HG03432 (cell line): ENCODE measurements around the gene SOX30.
"Not testable (repeated sequence)": the region's sequence is repeated elsewhere in the genome, so short reads cannot be mapped to it uniquely, and the experiment has no call there.

ENCODE experiments used
- ATAC-seq: cut with Tn5 transposase; IDR thresholded peaks from one replicate; pipeline ENCODE4 v1.9.1; 2021; ENCODE audit warnings: mild to moderate bottlenecking, moderate library complexity; ENCODE audit not compliant: unreplicated experiment

Gene SOX30

DNA sequence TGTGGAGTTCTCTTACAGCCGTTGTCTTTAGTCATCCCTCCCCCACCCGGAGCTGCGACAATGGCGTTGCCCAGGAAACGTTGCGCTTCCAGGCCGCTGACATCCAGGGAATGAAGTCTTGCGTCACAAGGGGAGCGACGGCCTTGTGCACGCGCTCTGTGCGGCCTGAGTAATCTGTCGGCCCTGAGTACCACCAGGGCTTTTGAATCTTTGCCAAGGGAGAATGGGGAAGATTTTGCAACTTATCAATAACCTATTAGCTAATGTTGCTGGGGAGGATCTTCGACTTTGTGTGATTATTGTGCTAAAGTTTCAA lies at the start of gene SOX30:
SOX30 (minus strand) TSS at position 62 of the 316 bp plus-strand sequence. CDS start 360 bp downstream, outside the sequence.
- no peak for ATAC-seq

DNA sequence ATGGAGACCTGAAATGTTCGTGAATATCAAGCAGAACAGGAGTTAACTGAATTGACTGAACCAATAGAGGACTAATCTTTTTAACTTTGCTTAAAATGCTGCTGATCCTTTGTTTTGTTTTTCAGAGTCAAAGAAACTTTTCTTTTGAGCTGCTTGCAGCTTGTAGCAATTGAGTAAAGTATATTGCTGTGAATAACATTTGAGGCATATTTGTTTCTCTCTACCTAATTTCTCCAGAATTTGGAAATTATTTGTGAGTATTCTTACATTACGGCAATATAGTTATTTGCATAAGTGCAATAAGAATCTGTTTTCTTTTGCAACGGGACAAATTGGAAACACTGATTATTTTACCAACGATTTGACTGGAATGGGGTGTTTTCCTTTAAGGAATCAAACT lies 46.4 kb upstream of the SOX30 start:
- not testable (repeated sequence) for ATAC-seq

DNA sequence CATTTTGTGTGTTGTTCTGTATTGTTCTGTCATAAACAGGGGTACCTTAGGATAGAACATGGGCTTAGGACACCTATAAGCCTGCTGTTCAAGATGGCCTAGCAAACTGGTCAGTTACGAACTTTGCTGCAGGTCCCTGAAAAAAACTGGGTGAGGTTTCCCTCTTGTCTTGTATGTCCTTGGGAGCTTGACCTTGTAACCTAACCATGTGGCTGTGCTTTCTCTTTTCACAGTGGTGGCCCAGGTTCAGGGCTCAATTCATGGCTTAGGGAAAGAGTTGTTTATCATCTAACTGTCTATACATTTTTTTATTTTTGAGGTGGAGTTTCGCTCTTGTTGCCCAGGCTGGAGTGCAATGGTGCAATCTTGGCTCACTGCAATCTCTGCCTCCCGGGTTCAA lies 43.9 kb upstream of the SOX30 start:
- ATAC-seq: not testable (repeated sequence)

DNA sequence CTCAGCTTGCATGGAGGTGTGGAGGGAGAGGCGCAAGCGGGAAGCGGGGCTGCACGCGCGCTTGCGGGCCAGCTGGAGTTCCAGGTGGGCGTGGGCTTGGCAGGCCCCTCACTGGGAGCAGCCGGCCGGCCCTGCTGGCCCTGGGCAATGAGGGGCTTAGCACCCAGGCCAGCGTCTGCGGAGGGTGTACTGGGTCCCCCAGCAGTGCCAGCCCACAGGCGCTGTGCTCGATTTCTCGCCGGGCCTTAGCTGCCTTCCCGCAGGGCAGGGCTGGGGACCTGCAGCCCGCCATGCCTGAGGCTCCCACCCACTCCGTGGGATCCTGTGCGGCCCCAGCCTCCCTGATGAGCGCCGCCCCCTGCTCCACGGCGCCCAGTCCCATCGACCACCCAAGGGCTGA lies 41.6 kb upstream of the SOX30 start:
- not testable (repeated sequence) for ATAC-seq

DNA sequence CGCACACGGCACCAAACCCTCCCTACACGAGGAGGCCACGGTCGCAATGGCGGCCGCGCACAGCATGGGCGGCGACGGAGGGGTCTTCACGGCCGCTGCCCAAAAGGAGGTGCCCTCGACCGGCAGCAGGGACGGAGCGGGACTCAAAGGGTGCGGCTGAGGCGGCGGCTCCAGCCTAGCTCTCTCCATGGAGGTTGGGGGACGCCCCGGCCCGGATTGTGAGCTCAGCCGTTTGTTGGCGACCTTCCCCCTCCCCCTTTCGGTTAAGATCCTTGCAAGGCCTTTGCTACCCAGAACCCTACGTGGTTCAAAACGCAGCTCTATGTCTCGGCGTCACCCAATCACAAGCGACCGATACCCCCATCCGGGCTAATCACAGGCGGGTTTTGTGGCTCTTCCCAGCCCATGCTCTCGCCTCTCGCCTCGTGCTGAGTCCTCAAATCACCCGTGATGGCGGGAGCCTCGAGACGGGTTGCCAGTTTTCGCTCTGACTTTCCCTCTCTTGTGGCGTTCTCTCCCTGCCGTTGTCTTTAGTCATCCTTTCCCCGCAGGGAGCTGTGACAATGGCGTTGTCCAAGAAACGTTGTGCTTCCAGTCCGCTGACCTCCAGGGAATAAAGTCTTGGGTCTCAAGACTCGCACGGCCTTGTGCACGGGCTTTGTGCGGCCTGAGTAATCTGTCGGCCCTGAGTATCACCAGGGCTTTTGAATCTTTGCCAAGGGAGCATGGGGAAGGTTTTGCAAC lies 38.6 kb upstream of the SOX30 start:
- no peak for ATAC-seq

DNA sequence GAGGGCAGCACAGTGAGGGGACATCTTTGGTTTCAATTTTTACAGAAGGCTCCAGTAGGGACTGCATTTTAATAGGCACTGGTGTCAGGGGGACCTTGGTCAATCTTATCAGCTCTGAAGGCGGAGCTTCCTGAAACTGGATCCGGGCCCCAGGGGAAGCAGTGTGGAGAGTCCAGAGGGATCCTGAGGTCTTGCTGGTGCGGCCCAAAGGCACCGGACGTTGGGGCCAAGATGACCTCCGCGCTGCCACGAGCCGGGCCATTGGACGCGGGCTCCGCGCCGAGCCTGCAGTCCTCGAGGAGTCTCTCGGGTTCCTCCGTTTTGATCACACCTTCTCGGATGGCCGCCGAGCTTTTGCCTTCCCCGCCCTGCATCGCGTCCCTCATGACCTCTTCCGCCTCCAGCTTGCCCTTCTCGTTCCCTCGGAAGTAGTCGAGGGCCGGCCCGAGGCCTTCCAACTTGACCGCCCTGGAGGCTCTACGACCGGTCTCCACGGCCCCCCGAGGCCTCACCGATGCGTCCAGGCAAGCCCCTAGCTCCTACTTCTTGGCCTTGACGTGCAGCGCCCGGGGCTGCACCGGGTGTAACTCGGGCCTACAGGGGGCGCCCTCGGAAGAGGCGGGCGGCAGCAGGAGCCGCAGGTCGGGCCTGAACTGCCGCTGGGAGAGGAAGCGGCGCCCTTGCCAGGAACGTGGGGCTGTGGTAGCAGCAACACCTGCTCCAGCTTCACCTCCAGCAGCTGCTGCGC lies 37.9 kb upstream of the SOX30 start:
- ATAC-seq: no peak

DNA sequence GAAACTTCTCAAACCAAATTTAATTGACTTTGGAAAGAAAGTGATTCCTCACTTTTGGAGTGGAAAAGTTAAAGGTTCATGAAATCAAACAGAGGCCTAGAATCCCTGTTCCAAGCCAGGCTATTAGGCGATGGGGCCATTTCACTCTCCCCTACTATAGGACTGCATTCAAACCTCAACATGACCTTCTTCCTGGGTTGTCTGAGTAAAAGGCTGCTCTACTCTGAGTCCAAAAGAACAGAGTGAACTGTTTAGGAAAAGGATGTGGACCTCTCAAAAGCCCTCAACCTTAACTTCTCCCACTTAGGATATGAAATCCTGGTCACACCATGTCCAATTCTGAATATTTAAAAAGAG lies 34.9 kb upstream of the SOX30 start:
- no peak for ATAC-seq

DNA sequence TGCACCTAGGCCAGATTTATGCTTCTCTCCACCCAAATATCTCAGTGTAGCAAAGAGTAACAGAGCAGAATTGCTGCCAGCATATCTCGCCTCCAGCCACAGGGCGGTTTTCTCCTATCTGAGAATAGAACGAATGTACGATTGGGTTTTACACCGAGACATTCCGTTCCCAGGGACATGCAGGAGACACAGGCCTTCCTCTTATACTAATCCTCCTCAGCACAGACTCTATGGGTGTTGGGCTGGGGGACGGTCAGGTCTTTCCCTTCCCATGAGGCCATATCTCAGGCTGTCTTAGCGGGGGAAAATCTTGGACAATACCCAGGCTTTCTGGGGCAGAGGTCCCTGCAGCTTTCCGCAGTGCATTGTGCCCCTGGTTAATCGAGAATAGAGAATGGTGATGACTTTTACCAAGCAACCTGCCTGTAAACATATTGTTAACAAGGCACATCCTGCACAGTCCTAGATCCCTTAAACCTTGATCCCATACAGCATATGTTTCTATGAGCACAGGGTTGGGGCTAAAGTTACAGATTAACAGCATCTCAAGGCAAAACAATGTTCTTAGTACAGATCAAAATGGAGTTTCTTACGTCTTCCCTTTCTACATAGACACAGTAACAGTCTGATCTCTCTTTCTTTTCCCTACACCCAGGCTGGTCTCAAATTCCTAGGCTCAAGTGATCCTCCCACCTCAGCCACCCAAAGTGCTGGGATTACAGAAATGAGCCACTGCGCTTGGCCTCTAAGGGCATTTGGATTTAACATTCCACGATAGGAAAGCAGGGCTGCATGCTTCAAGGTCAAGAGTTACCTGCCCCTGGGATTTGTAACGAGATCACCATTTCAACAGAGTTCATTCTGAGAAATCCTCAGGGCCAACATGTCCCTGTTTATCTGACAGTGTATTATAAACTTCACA lies 34.3 kb upstream of the SOX30 start:
- not testable (repeated sequence) for ATAC-seq

DNA sequence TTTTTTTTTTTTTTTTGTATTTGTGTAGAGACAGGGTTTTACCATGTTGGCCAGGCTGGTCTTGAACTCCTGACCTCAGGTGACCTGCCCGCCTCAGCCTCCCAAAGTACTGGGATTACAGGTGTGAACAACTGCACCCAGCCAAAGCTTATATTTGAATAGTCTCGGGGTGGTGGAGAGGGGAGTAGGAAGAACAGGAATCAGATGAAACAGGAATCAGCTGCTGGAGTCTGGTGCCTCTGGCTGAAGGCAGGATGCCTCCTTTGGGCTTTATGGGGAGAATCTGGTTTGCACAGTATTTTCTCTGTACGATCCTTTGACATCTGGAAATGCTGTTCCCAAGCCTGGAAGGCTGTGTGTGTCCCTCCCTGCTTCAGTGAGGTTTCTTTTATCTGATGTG lies 30.0 kb upstream of the SOX30 start:
- ATAC-seq: no peak

DNA sequence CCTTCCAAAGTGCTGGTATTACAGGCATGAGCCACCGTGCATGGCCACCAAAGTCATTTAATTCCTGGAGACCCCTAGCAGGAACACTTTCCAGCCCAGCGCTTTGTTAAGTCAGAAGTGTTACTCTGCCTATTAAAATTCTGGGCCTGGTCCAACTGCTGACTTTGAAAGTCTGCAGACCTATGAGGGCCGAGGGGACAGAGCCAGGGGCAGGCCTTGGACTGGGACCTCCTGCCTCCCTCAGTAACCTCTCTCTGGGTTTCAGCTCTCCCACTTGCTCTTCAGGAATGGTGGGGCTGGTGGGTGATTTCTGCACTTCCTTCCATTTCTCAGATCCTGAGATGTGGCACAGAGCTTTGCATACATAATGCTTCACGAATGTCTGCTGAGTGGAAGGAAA lies 28.8 kb upstream of the SOX30 start:
- no peak for ATAC-seq

DNA sequence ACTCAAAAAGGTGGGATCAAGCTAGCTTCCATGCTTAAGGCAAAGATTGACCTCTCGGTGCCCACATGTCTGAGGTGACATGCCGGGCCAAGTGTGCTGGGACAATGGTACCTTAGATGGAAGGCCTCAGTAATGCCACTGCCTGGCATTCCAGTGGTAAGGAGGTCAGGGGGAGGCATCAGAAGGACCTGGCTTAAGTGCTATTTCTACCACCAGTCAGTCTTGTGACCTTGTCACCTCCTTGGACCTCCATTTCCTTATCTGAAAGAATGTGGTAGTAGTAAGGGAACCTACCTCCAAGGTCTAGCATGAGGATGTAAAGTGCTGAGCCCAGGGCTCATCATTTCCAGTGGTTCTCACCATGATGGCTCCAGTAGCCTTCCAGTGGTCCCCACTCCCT lies 28.0 kb upstream of the SOX30 start:
- no peak for ATAC-seq

DNA sequence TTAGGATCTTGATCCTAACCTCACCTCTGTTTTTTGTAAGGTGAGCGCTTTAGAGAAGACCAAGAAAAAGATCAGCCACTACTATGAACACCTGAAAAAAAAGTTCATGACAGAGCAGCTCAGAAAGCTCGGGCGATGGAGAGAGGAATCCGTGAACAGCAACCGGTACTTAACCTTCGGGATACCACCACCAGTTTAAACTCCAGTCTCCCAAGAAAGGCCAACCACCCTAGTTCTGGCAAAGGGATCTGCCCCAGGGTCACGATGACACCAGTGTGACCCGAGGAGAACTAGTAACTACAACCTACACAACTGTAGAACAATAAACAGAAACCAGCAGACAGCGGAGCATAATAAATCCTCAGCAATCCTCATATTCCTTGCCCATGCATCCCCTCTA lies 27.6 kb upstream of the SOX30 start:
- ATAC-seq: no peak

DNA sequence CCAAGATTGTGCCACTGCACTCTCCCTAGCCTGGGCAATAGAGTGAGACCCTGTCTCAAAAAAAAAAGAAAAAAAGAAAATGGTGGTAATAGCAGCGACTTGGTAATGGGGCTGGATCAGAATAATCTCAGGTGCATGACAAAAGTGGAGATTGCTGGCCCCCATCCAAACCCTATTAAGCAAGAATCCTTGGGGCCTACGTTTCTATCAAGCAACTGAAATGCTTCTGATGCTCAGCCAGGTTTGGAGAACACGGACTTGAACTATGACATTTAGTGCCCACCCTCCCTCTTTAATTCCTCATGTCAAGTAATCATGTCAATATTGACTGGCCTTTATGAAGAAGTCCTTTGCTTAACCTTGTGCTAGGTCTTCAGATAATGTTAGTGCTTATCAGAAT lies 25.7 kb upstream of the SOX30 start:
- no peak for ATAC-seq

DNA sequence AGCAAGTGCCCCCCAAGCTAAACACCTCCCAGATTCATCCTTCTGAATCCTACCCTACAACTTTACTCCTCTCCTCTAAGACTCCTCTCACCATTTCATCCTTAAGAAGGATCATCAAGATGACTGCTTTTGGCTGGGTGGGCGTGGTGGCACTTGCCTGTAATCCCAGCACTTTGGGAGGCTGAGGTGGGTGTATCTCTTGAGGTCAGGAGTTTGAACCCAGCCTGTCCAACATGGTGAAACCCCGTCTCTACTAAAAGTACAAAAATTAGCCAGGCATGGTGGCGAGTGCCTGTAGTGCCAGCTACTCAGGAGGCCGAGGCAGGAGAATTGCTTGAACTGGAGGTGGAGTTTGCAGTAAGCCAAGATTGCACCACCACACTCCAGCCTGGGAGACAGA lies 22.1 kb upstream of the SOX30 start:
- not testable (repeated sequence) for ATAC-seq

DNA sequence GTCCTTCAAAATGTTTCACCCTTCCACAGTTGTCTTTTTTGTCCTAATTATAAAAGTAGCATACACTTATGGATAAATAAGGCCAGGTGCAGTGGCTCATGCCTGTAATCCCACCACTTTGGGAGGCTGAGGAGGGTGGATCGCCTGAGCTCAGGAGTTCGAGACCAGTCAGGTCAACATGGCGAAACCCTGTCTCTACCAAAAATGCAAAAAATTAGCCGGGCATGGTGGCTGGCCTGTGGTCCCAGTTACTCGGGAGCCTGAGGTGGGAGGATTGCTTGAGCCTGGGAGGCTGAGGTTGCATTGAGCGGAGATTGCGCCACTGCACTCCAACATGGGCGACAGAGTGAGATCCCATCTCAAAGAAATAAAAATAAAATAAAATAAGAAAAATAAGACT lies 20.7 kb upstream of the SOX30 start:
- ATAC-seq: no peak

DNA sequence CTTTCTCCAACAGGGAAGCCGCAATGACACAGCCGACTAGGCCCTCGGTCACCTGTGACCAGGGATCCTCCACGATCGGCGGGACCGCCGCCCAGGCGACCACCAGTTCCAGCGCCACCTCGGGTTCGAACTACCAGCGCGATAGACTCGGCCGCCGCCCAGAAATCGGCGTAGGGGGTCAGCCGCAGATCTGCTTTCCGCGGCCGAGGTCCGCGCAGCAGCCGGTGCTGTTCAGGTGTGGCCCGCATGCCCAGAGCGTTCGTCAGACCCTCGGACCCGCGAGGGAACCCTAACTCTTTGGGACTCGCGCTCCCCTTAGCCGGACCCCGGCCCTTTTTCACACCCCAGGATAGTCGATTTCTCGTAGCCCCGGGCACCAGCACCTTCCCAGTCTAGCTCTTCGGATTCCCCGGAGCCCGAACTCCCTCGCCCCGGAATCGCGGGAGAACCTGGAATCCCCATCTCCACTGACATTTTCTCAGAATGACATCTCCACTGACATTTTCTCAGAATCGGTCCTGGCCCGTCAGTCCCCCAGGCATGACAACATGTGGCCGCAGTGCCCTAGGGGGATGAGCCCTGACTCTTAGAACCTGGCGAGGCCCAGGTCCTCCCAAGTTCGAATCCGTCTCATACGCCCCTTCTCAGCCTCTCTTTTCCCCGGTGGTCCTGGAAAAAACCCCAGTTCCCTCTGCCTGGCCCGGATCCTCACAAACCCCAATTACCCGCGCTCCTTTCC lies 19.5 kb upstream of the SOX30 start:
- ATAC-seq: no peak

DNA sequence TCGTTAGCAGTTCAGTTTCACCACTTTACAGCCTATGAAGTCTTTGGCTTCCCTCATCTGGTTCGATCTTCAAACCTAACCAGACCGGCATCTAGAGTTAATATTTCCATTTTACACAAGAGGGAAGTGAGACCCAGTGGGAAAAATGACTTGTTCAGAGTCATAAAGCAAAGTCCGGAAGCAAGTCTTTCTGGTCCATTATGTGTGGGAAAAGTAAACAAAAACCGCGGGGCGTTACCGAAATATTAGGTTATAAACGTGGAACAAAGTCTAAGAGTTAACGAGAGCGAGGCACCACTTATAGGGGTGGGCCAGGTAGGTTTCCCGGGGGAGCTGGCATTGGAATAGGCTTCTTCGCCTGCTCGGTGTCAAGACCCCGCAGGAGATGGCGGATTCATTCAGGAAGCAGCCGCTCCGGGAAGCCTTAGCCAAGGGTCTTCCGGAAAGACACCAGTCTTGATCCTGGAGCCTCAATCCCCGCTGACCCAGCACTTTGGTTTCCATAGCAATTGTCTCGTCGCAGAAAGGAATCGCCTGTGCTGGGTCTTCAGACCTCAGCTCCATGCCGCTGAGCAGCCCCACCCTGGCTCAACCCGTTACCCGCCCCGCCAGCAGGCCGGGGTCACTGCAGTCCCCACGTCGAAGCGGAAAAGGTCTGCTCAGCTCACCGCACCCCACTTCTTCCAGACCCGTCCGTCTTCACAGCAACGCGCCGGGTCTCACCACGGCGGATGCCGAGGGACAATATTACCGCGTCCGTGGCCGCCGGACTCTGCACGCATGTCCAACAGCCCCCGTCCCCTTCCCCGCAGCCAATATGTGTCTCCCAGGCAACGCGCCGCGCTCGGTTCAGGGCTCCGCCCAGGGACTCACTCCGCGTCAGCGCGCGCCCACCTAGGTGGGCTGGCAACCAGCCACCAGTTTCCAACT lies 18.7 kb upstream of the SOX30 start, which contains the start of gene C5orf52:
C5orf52 (plus strand) TSS at position 872 of the 930 bp plus-strand sequence. CDS start 82 bp downstream, outside the sequence.
- peak; percentile 58 for ATAC-seq

DNA sequence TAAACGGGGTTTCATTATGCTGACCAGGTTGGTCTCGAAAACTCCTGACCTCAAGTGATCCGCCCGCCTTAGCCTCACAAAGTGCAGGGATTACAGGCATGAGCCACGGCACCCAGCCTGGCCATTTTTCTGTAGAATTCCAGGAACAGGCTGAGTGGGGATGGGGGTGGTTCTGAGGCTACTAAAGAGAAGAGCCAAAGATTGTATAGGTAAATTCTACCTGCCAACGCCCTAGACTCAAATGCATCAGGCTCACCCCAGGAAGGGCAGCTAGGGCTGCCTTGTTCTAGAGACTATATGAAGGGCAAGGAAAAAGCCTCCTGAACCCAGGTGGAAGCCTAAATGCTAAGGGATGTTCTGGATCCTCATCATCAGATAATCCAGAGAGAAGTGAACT lies 17.5 kb upstream of the SOX30 start:
- no peak for ATAC-seq

DNA sequence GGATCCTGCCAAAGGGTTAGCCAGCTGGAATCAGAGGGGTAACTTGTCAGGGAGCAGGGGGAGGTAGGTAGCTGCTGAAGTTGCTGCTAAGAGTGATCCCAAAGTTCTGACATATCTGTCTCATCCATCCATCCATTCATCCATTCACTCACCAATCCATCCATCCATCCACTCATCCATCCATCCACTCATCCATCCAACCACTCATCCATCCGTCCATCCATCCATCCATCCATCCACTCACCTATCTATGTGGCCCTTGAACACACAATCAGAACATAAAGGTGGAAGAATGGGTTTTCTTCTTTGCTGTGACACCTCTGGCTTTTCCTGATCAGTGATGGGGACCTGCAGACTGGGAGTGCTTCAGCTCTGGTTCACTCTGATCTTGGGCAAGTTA lies 16.1 kb upstream of the SOX30 start:
- no peak for ATAC-seq
